ENCODE measurements around the gene MEN1.
"Not testable (repeated sequence)": the region's sequence is repeated elsewhere in the genome, so short reads cannot be mapped to it uniquely, and the experiment has no call there.

The MEN1 gene

DNA sequence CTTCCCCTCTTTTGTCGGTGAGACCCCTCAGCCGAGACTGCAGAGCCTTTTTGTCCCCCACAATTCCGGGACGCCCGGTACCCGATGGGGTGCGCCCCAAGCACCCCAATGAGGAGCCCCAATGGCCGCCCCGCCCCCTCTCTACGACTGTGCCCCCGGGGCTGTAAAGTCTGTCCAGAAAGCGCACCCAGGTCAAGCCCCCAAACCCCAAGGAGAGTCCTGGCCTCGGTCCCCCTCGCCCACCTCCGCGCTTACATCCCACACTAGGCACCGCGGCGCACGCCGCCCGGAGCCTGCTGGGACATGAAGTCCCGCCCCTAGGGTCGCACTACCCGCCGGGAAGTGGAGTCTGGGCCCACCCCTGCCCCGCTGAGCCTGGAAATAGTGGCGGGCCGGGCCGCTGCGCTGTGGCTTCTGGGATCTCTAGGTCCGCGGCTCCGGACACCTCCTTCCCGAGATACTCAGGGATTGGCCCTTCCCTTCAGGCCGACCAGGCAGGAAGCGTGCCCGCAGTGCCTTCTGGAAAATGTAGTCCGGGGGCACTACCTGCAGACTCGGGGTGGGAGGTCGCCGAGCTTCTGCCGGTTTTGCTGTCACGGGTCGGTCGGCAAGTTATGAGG lies at the start of gene MEN1:
Gene MEN1 (minus strand): TSS at position 281 of the 620 bp plus-strand sequence. CDS start 442 bp downstream, outside the sequence.
- DNase-seq: peak; percentile 85 to 89

DNA sequence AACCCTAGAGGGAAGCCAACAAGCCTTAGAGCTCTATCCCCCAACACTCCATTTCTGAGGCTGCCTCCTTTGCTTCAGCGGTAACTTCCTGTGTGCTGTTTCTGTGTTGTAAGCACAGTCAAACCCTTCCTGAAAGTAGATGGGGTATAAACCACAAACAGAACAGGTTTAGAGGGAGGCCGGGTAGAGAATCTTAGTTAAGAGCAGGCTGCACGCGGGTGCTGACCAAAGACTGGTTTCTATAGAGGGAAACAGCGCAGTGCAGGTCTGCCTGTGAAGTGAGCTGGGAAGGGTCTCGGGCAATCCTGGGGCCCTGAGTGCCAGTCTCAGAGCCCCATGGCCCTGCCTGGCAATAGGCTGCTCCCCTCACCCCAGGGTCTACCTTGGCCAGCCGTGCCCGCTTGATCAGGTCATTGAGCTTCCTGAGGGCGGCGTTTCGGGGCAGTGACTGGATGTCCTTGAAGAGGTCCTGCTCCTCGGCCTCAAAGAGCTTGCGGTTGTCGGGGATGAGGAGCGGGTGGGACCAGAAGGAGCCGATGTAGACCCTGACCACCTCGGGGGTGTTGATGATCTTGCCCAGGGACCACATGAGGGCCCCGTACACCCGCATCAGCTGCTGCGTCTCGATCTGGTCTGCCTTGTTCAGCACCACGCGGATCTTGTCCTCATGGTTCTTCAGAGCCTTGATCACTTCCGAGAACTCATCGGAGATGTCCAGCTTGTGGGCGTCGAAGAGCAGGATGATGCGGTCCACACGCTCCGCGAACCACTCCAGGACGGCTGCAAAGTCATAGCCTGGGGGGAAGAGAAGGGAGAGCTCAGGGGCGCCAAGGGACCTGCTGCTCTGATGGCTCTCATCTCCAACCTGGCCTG lies 49.4 kb upstream of the MEN1 start:
- DNase-seq: peak; percentile 70 to 79

DNA sequence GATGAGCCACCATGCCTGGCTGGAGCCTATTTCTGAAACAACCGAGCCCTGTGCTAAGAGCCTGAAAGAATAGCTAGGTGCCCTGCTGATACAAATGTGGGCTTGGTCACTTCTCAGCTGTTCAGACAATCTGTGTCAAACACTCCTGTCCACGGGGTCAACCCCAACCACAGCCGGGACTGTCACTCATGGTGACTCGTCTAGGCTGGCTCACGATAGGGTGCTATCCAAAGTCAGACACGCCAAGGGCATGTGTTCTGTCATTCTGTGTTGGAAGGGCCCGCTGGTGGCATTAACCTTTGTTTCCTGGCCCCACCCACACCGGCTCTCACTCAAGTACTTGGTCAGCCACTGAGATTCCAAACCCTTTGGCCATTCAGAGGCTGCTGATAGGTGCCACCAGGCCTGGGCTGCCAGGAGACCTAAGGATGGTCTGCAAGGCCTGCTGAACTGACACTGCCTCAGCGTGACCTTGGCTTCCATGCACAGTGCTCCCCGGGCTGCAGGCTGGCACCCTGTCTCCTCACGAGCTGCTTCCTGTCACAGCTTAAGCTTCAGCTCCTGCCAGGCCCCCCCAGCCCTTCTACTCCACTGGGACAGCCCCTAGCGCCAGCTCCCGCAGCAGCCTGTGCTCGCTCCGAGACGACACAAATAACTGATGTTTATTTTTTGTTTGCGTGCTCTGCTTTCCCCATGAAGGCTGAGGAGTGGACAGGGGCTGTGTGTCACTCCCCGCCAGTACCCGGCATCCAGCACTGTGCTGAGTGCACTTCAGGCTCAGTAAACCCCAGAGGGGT lies 48.3 kb upstream of the MEN1 start:
- peak; percentile 62 to 72 for DNase-seq

DNA sequence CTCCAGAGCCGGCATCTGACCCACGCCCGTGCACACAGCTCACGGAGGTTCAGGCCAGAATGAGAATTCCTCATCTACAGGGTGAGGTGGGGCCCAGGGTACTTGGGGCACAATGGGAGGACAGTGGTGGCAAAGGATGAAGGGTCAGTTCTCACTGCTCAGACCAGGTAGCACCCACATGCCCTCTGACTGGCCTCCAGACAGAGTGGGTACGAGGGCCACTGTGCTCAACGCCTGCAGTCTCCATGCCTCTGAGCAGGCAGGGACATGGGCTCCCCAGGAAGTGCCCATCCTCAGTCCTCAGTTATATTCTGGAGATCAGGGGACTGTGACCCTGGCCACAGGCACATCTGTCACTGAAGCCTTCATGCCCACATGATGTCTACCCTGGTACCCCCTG lies 47.1 kb upstream of the MEN1 start:
- no peak for DNase-seq

- peak; percentile 82 to 87 for DNase-seq
These were observed 46.3 kb upstream of the MEN1 start for GRCh38 chr11:64856382-64857227.

DNA sequence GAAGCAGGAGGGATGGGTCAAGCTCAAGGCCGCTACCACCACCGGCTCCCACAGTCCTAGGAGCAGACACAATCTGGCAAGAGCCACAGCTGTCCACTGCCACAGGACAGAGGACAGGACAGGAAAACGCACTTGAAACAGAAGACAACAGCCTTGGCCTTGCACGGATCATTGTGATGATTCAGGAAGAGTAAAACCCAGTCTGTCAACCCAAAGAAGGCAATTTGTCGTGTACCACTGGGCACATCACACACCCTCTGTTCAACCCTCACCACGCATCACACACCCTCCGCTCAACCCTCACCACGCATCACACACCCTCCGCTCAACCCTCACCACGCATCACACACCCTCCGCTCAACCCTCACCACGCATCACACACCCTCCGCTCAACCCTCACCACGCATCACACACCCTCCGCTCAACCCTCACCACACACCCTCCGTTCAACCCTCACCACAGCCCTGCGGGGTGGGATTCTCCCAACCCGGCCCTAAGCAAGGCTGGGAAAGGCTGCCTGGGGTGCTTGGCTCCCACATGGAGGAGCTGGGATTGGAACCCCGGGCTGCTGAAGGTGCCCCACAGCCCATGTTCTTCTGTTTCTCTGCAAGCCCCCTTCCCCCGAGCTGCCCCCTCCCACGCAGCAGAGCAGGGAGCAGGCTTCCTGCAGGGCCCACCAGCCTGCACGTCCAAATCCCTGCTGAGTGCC lies 45.4 kb upstream of the MEN1 start:
- peak in 1 of 2 experiments; percentile 20 for DNase-seq

GRCh38 chr11:64854534-64855502 lies 44.5 kb upstream of the MEN1 start:
- peak; percentile 53 to 59 for DNase-seq

- no peak for DNase-seq
These were observed 43.8 kb upstream of the MEN1 start for GRCh38 chr11:64854157-64854533.

GRCh38 chr11:64853709-64854108 lies 43.4 kb upstream of the MEN1 start:
- DNase-seq: no peak

DNA sequence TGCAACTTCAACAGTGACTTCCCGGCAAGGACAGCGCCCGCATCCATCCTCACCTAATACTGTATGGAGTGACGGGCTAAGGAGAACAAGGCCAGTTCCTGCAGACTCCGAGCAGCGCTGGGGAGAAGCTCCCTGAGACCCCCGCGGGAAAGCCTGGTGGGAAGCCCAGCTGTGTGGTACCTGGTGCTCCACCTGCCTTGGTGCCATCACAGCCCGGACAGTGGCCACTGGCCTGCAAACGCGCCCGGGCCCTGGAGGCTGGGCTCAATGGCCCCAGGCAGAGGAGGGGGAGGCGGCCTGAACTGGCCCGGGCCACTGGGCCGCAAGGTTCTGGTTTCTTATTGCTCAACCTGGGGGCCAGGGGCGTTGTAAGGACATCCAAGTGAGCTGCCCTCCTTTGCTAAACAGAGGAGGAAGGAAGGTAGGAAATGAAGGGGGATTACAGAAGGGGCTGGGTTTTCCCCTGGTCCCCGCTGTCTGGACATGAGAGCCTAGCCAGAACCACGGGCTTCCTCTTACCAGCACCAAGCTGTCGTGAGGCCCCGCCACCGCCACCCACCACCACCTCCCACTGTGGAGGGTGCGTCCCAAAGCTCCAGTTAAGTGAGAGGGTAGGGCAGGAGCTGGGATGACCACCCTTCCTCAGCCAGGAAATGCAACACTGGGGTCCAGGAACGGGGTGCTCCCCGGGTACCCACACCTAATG lies 42.6 kb upstream of the MEN1 start:
- DNase-seq: peak in 1 of 2 experiments; percentile 11

- peak in 1 of 2 experiments; percentile 10 for DNase-seq
These were observed 41.5 kb upstream of the MEN1 start for GRCh38 chr11:64851831-64852351.

DNA sequence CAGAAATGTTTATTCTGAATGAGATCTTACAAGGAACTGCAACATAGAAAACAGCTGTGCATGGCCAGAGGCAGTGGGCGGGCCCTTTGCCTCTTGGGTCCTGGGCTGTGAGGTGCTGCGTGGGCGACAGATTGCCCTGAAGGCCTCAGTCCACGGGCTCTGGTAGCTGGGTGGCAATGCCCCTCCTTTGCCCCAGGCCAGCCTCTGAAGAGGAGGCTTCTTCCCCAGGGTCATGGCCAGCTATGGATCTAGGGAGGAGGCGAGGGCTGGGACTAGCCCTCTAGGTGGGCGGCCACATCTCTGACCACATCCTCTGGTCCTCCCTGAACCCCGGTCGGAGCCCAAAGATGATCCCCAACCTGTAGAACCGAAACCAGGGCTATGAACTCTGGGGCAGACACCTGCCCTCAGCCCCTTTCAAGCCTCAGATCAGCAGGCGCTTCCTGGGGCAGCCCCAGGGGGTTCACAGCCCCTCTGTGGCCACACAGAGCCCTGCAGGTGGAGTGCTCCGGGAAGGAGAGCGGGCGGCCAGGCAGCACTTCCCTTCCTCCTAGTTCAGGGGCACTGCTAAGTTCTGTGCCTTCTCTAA lies 40.7 kb upstream of the MEN1 start:
- peak; percentile 62 to 71 for DNase-seq

DNA sequence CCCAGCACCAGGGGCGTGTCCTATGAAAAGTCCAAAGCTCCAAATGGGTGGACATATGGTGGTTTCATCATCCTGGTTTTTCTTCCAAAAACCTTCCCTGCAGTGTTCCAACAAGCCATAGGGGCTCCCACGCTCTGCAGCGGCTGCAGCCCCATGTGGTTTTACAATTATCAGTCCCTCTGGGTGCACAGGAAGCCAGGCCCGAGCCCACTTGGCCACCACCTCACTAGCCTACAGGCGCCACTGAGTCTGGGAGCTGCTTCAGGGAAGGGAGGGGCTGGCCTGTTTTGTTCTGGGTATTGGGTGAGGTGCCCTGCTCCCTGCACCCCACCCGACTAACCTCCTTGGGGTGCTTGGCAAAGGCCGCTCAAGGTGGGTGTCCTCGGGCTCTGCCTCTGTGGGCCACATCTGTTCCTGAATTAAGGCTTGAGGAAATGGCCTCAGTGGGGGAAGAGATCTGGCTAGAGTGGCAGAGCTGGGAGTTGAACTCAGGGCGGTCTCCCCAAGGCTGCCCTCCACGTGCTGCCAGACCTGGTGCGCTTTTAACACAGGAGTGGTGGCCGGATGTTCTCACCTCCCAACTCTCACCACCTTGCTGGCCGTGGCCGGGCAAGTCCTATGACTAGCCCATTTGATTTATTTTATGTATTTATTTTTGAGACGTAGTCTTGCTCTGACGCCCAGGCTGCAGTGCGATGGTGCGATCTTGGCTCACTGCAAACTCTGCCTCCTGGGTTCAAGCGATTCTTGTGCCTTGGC lies 39.4 kb upstream of the MEN1 start:
- no peak for DNase-seq

- peak in 1 of 2 experiments; percentile 28 for DNase-seq
These were observed 38.7 kb upstream of the MEN1 start for GRCh38 chr11:64848826-64849597.

- DNase-seq: no peak
These were observed 38.0 kb upstream of the MEN1 start for GRCh38 chr11:64848214-64848825.

- DNase-seq: peak; percentile 96 to 97
These were observed 36.8 kb upstream of the MEN1 start for GRCh38 chr11:64846998-64847666.

DNA sequence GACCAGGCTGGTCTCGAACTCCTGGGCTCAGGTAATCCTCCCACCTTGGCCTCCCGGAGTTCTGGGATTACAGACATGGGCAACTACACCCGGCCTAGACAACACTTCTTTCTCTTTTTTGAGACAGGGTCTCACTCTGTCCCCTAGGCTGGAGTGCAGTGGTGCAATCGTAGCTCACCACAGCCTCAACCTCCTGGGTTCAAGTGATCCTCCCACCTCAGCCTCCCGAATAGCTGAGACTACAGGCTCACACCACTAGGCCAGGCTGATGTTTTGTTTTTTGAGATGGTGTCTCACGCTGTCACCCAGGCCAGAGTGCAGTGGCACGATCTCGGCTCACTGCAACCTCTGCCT lies 35.4 kb upstream of the MEN1 start:
- DNase-seq: not testable (repeated sequence)
